Stimulated activated CD8-positive, alpha-beta memory T cell treated with anti-CD3 and anti-CD28 coated beads, Interleukin-7, amount 100 ng/mL, for 24 hours (primary cell): Measurements from ENCODE around the gene ZNRF1.
"Not testable (repeated sequence)": the region's sequence is repeated elsewhere in the genome, so short reads cannot be mapped to it uniquely, and the experiment has no call there.

Experiments
- DNase-seq: peaks from one replicate; pipeline ENCODE4 v3.0.0-alpha.2; 2020; ENCODE audit warnings: low read depth

ZNRF1 gene

GRCh38 chr16:74998481-74999218 is at the start of gene ZNRF1:
Gene ZNRF1 (plus strand): TSS chr16:74999024. CDS start chr16:74999672, 648 bp downstream.
- peak; percentile 69 for DNase-seq

GRCh38 chr16:74949309-74949708 is 49.5 kb upstream of the ZNRF1 start:
- no peak for DNase-seq

- DNase-seq = no peak
Measured at GRCh38 chr16:74950511-74950910, 48.3 kb upstream of the ZNRF1 start.

- no peak for DNase-seq
Measured at GRCh38 chr16:74951206-74951605, 47.6 kb upstream of the ZNRF1 start.

- no peak for DNase-seq
Measured at GRCh38 chr16:74951681-74952080, 47.1 kb upstream of the ZNRF1 start.

GRCh38 chr16:74954763-74955162 is 44.1 kb upstream of the ZNRF1 start:
- no peak for DNase-seq

- DNase-seq = no peak
Measured at GRCh38 chr16:74973304-74973703, 25.5 kb upstream of the ZNRF1 start.

- no peak for DNase-seq
Measured at GRCh38 chr16:74975591-74975990, 23.2 kb upstream of the ZNRF1 start.

GRCh38 chr16:74982256-74982655 is 16.6 kb upstream of the ZNRF1 start:
- no peak for DNase-seq

- no peak for DNase-seq
Measured at GRCh38 chr16:74984194-74984528, 14.7 kb upstream of the ZNRF1 start.

GRCh38 chr16:74984529-74985296 is 14.1 kb upstream of the ZNRF1 start, which contains the start of gene WDR59:
Gene WDR59 (minus strand): TSS chr16:74985123. CDS start chr16:74985017, 106 bp downstream.
- DNase-seq = peak; percentile 97

GRCh38 chr16:74987027-74987681 is 11.7 kb upstream of the ZNRF1 start:
- no peak for DNase-seq

GRCh38 chr16:74989864-74990263 is 9.0 kb upstream of the ZNRF1 start:
- DNase-seq = not testable (repeated sequence)

GRCh38 chr16:74990832-74991231 is 8.0 kb upstream of the ZNRF1 start:
- no peak for DNase-seq

GRCh38 chr16:74991268-74991592 is 7.6 kb upstream of the ZNRF1 start:
- DNase-seq = no peak

GRCh38 chr16:74991593-74992403 is 7.0 kb upstream of the ZNRF1 start:
- no peak for DNase-seq

GRCh38 chr16:74995986-74996385 is 2.8 kb upstream of the ZNRF1 start:
- DNase-seq = no peak

- DNase-seq = no peak
Measured at GRCh38 chr16:74997042-74997491, 1.8 kb upstream of the ZNRF1 start.

- DNase-seq = no peak
Measured at GRCh38 chr16:74999219-74999608, 390 bp downstream of the ZNRF1 start.

- DNase-seq = no peak
Measured at GRCh38 chr16:74999609-75000480, 1.0 kb downstream of the ZNRF1 start.

- no peak for DNase-seq
Measured at GRCh38 chr16:75000481-75001081, 1.8 kb downstream of the ZNRF1 start.
